Retinal pigment epithelial cell (primary cell): ENCODE results near the gene AFF3.

Experiments
- DNase-seq: peaks from one replicate; pipeline ENCODE4 v3.0.0-alpha.2; 2010; ENCODE audit warnings: low read depth
- H3K4me3 ChIP-seq: 2 replicates; pipeline ENCODE4 v1.5.1; 2011; ENCODE audit warnings: mild to moderate bottlenecking, low read length, control low read depth, moderate library complexity
- CTCF ChIP-seq: conservative IDR thresholded peaks from 2 replicates; pipeline ENCODE4 v1.5.1; 2011; ENCODE audit warnings: low read depth, low read length, control low read depth, inconsistent platforms

AFF3 gene

GRCh38 chr2:99789849-99790248 is 352.5 kb downstream of the AFF3 start:
- TF ChIP-seq CTCF: no peak
- DNase-seq: no peak

GRCh38 chr2:99787769-99788382 is 354.5 kb downstream of the AFF3 start:
- no peak overlapping the region for H3K4me3 ChIP-seq
- no peak for DNase-seq
- no peak for TF ChIP-seq CTCF

More at GRCh38 chr2:99789849-99790248, 352.5 kb downstream of the AFF3 start:
- H3K4me3 ChIP-seq: no peak overlapping the region

GRCh38 chr2:99786636-99787390 is 355.6 kb downstream of the AFF3 start:
- TF ChIP-seq CTCF: no peak
- no peak overlapping the region for H3K4me3 ChIP-seq
- no peak for DNase-seq

GRCh38 chr2:99784946-99785345 is 357.4 kb downstream of the AFF3 start:
- no peak for TF ChIP-seq CTCF
- DNase-seq: no peak
- no peak overlapping the region for H3K4me3 ChIP-seq

- DNase-seq: no peak
- no peak overlapping the region for H3K4me3 ChIP-seq
- no peak for TF ChIP-seq CTCF
These were observed 358.1 kb downstream of the AFF3 start for GRCh38 chr2:99784282-99784681.

- TF ChIP-seq CTCF: no peak
- H3K4me3 ChIP-seq: no peak overlapping the region
- DNase-seq: no peak
These were observed 362.1 kb downstream of the AFF3 start for GRCh38 chr2:99780276-99780675.

- no peak for TF ChIP-seq CTCF
- no peak for DNase-seq
- H3K4me3 ChIP-seq: no peak overlapping the region
These were observed 363.1 kb downstream of the AFF3 start for GRCh38 chr2:99779276-99779675.
